Measurements from ENCODE around the gene POU2AF1. TPM values are rescaled to one million over a fixed set of nuclear protein-coding genes. Genes with fewer than 3 reads are reported as not detected.

The POU2AF1 gene
- total RNA-seq, 6 donors from 2014 or later = 1.3 to 42.1 (median 4.0) TPM

DNA sequence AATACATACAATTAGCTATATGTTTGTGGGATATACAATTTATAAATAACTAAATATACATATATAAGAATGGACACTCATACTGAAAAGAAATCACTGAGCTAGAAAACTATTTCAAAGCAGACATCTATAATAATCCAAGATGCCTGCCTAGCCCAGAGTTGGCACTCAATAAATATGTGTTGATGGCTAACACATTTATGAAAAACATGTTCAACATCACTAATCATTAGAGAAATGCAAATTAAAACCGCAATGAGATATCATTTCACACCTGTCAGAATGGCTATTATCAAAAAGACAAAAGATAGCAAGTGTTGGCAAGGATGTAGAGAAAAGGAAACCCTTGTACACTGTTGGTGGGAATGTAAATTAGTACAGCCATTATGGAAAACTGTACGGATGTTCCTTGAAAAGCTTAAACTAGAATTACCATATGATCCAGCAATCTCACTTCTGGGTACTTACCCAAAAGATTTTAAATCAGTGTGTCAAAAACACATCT lies 29.8 kb downstream of the POU2AF1 start:
- no peaks in the 10 kb centered on the region for H3K27me3 ChIP-seq
- no peak for DNase-seq
- TF ChIP-seq POLR2A (IDR thresholded peaks at IDR 0.05) = no peak
- TF ChIP-seq POLR2AphosphoS5 (IDR thresholded peaks at IDR 0.05) = no peak
- TF ChIP-seq, protein P1, sequence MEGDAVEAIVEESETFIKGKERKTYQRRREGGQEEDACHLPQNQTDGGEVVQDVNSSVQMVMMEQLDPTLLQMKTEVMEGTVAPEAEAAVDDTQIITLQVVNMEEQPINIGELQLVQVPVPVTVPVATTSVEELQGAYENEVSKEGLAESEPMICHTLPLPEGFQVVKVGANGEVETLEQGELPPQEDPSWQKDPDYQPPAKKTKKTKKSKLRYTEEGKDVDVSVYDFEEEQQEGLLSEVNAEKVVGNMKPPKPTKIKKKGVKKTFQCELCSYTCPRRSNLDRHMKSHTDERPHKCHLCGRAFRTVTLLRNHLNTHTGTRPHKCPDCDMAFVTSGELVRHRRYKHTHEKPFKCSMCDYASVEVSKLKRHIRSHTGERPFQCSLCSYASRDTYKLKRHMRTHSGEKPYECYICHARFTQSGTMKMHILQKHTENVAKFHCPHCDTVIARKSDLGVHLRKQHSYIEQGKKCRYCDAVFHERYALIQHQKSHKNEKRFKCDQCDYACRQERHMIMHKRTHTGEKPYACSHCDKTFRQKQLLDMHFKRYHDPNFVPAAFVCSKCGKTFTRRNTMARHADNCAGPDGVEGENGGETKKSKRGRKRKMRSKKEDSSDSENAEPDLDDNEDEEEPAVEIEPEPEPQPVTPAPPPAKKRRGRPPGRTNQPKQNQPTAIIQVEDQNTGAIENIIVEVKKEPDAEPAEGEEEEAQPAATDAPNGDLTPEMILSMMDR (IDR thresholded peaks at IDR 0.05) = no peak
- TF ChIP-seq EP300 (IDR thresholded peaks at IDR 0.05) = no peak
- no peaks in the 10 kb centered on the region for H3K4me1 ChIP-seq
- WGBS, 2 donors = 92% methylated on average over 2 of the region's 2 CpGs
- no peak for ATAC-seq (ENCODE audit: low FRiP score in 2 of 2)
- no peak overlapping the region for H3K27ac ChIP-seq
- H3K9me3 ChIP-seq = no peaks in the 10 kb centered on the region
- no peaks in the 10 kb centered on the region for H3K36me3 ChIP-seq
- no peak overlapping the region for H3K4me3 ChIP-seq

DNA sequence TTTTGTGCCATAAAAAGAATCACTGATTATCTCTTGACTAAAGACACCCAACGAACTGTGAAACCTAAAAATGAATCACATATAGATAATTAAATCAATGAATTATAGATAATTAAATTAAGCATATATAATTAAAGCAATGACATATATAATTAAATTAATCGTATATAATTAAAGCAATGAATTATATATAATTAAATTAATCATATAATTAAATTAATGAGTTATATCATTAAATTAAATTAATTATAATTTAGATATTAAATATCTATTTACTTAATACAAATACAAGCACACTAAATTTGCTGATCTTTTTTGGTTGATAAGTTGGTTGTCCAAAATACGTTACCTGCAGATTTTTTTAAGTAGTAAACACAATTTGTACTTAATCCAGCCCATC lies 30.9 kb downstream of the POU2AF1 start:
- 78 to 79% methylated on average over 3 of the region's 3 CpGs for WGBS, 2 donors
- DNase-seq (no peak), ATAC-seq (ENCODE audit: low FRiP score in 2 of 2) (no peak)
- Histone ChIP-seq H3K27ac (no peak overlapping the region), H3K4me1 (no peaks in the 10 kb centered on the region), H3K36me3 (no peaks in the 10 kb centered on the region), H3K4me3 (no peak overlapping the region), H3K27me3 (no peaks in the 10 kb centered on the region), H3K9me3 (no peaks in the 10 kb centered on the region)
- TF ChIP-seq, protein P1 (IDR thresholded peaks at IDR 0.05) = no peak
- TF ChIP-seq POLR2AphosphoS5 (IDR thresholded peaks at IDR 0.05) (no peak), POLR2A (IDR thresholded peaks at IDR 0.05) (no peak), EP300 (IDR thresholded peaks at IDR 0.05) (no peak)

DNA sequence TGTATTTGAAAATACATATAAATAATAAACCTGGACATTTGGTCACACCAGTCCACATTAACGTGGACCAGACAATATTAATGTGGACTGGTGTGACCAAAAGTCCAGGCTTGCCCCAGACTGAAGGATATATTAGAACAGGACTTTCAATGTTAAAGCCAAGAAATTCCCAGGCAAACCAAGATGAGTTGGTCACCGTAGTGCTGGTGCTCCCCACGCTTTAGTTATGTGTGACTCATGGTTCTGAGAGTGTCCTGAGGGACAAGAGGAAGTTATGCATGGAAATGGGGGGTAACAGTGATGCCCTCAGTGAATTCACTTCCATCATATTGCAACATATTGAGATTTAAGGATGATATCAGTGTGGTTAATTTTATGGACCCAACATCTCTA lies 31.4 kb downstream of the POU2AF1 start:
- peak in 1 of 2 donors; percentile 48 for ATAC-seq (ENCODE audit: low FRiP score in 2 of 2)
- H3K27me3 ChIP-seq = no peaks in the 10 kb centered on the region
- 82 to 85% methylated on average over 3 of the region's 3 CpGs for WGBS, 2 donors
- no peaks in the 10 kb centered on the region for H3K4me1 ChIP-seq
- no peak for DNase-seq
- H3K36me3 ChIP-seq = no peaks in the 10 kb centered on the region
- no peak overlapping the region for H3K4me3 ChIP-seq
- H3K27ac ChIP-seq = no peak overlapping the region
- H3K9me3 ChIP-seq = no peaks in the 10 kb centered on the region
- TF ChIP-seq EP300 (IDR thresholded peaks at IDR 0.05) (no peak), POLR2AphosphoS5 (IDR thresholded peaks at IDR 0.05) (no peak)

DNA sequence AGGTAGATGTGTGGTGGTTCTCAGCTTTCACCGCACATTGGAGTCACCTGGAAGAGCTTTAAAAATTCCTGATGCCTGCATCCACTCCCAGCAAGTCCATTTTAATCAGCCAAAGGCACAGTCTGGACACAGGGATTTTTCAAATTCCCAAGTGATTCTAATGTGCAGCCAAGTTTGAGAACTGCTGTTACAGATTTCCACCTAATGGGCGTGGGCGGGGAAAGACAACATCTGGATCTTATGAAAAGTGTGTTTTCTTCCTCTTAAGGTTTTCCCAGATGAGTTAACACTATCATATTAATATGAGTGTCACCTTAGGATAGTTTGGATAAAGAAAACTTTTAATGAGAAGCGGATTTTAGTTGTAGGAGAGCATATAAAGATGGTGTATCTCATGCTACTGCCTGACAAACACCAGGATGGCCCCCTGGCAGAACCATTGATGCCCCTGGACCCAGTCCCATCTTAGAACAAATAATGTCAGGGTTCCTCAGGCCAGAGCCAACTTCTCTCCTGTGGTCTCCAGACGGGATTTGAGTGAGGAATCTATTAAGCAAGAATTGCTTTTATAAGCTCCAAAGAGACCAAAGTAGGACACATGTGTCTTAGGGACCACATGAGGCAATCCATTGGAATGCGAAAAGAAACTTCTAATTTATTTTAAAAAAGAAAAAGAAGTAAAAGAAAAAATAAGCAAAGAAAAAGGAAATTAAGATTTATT lies 31.9 kb downstream of the POU2AF1 start:
- no peak for DNase-seq
- Histone ChIP-seq H3K36me3 (no peaks in the 10 kb centered on the region), H3K4me3 (no peak overlapping the region), H3K27ac (no peak overlapping the region), H3K9me3 (no peaks in the 10 kb centered on the region), H3K4me1 (no peaks in the 10 kb centered on the region), H3K27me3 (no peaks in the 10 kb centered on the region)
- TF ChIP-seq POLR2AphosphoS5 (IDR thresholded peaks at IDR 0.05) = no peak
- TF ChIP-seq, protein P1 (IDR thresholded peaks at IDR 0.05) = no peak
- TF ChIP-seq POLR2A (IDR thresholded peaks at IDR 0.05) = no peak
- WGBS, 2 donors = 82 to 84% methylated on average over 6 of the region's 6 CpGs
- peak in 1 of 2 donors; percentile 42 for ATAC-seq (ENCODE audit: low FRiP score in 2 of 2)

DNA sequence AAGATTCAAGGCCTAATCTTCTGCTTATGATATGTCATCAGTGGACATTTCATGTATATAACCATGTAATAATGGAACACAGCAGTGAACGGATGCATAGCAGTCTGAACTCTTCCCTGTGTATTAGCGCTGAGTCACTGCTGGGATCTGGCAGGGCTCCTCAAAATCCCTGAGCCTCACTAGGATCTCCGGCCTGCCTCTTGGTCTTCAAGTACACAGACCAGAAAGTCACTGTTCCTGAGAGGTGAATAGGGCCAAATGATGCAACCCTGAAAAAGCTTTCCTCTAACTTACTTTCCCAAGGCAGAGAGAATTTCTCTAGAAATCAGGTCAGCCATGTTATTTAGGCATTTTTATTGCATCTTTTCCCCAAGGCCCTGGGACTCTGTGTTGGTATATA lies 35.0 kb downstream of the POU2AF1 start:
- ATAC-seq (ENCODE audit: low FRiP score in 2 of 2) (peak in 1 of 2 donors; percentile 88), DNase-seq (peak in 1 of 2 donors; percentile 85)
- H3K4me1 ChIP-seq = no peaks in the 10 kb centered on the region
- no peaks in the 10 kb centered on the region for H3K9me3 ChIP-seq
- 58 to 80% methylated on average over 3 of the region's 3 CpGs for WGBS, 2 donors
- H3K27ac ChIP-seq = no peak overlapping the region
- no peak overlapping the region for H3K4me3 ChIP-seq
- peak in 1 of 2 donors; percentile 10 for TF ChIP-seq POLR2AphosphoS5 (IDR thresholded peaks at IDR 0.05)
- TF ChIP-seq POLR2A (IDR thresholded peaks at IDR 0.05) = no peak
- H3K36me3 ChIP-seq = no peaks in the 10 kb centered on the region
- no peaks in the 10 kb centered on the region for H3K27me3 ChIP-seq

DNA sequence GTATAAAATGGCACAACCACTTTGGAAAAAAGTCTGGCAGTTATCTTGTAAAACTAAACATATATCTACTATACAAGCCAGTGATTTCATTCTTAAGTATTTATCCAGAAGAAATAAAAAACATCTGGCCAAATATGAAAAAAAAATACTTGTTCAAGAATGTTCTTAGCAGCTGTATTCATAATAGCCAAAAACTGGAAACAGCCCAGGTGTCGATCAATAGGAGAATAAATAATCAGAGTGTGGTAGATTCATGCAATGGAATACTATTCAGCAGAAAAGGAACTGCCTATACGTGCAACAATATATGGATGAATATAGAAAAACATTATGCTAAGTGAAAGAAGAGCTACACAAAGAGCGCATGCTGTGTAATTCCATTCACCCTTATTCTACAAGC lies 36.7 kb downstream of the POU2AF1 start:
- Histone ChIP-seq H3K27me3 (no peaks in the 10 kb centered on the region), H3K27ac (no peak overlapping the region), H3K4me3 (no peak overlapping the region), H3K4me1 (no peaks in the 10 kb centered on the region), H3K36me3 (no peaks in the 10 kb centered on the region), H3K9me3 (no peaks in the 10 kb centered on the region)
- no peak for ATAC-seq (ENCODE audit: low FRiP score in 2 of 2)
- DNase-seq = no peak
- TF ChIP-seq POLR2AphosphoS5 (IDR thresholded peaks at IDR 0.05) (no peak), EP300 (IDR thresholded peaks at IDR 0.05) (no peak), POLR2A (IDR thresholded peaks at IDR 0.05) (no peak)
- TF ChIP-seq, protein P1 (IDR thresholded peaks at IDR 0.05) = no peak
- 74 to 91% methylated on average over 3 of the region's 3 CpGs for WGBS, 2 donors
